Liver (tissue), 9 donors: ENCODE results near the gene AGR2. TPM values are rescaled to one million over a fixed set of nuclear protein-coding genes. Genes with fewer than 3 reads are reported as not detected.

Experiments
- DNase-seq: peaks from one replicate; pipeline ENCODE4 v3.0.0-alpha.2; 2017; ENCODE audit warnings: low spot score
- H3K27ac ChIP-seq, 2 donors: one replicate each; pipeline ENCODE4 v1.7.0; 2013; ENCODE audit warnings: inconsistent platforms in 2 of 2, low read length in 2 of 2, control low read depth in 1 of 2, low read depth in 1 of 2, mild to moderate bottlenecking in 1 of 2
- H3K27me3 ChIP-seq, 4 donors: one replicate each; pipeline versions ENCODE4 v1.6.1 to v1.7.0; 2013; ENCODE audit warnings: low read length in 3 of 4, inconsistent platforms in 1 of 4, mild to moderate bottlenecking in 1 of 4, moderate library complexity in 1 of 4; ENCODE audit not compliant: control insufficient read depth in 4 of 4, insufficient read depth in 4 of 4
- H3K36me3 ChIP-seq, 4 donors: one replicate each; pipeline versions ENCODE4 v1.6.1 to v1.7.0; 2013; ENCODE audit warnings: low read length in 3 of 4, mild to moderate bottlenecking in 3 of 4, low read depth in 1 of 4, moderate library complexity in 1 of 4; ENCODE audit not compliant: control insufficient read depth in 4 of 4, insufficient read depth in 3 of 4
- H3K4me1 ChIP-seq, 4 donors: one replicate each; pipeline versions ENCODE4 v1.6.1 to v1.7.0; 2013; ENCODE audit warnings: low read length in 3 of 4, mild to moderate bottlenecking in 3 of 4, moderate library complexity in 1 of 4; ENCODE audit not compliant: control insufficient read depth in 4 of 4, insufficient read depth in 4 of 4
- H3K4me3 ChIP-seq, 3 donors: one replicate each; pipeline versions ENCODE4 v1.6.1 to v1.7.0; 2013; ENCODE audit warnings: low read length in 3 of 3, control low read depth in 1 of 3, low read depth in 1 of 3, mild to moderate bottlenecking in 1 of 3
- H3K9ac ChIP-seq, 2 donors: one replicate each; pipeline ENCODE4 v1.7.0; 2013; ENCODE audit warnings: low read length in 2 of 2, mild to moderate bottlenecking in 2 of 2, moderate library complexity in 2 of 2, control low read depth in 1 of 2, low read depth in 1 of 2
- H3K9me3 ChIP-seq, 4 donors: one replicate each; pipeline versions ENCODE4 v1.6.1 to v1.7.0; 2013; ENCODE audit warnings: low read length in 3 of 4; ENCODE audit not compliant: control insufficient read depth in 4 of 4
- ATF3 ChIP-seq: IDR thresholded peaks from 2 replicates; pipeline ENCODE4 v1.6.1; 2016; ENCODE audit warnings: antibody characterized with exemption
- CTCF ChIP-seq: fragments of 150-350 bp; IDR thresholded peaks from 2 replicates; pipeline ENCODE4 v1.5.1; 2017; ENCODE audit warnings: improper control_type of control experiment, low read depth, low read length; ENCODE audit not compliant: missing input control
- EGR1 ChIP-seq, 2 donors: IDR thresholded peaks; 2 replicates each; pipeline ENCODE4 v1.6.1; 2016 to 2018; ENCODE audit warnings: antibody characterized with exemption in 2 of 2, low read depth in 2 of 2
- GABPA ChIP-seq, 2 donors: IDR thresholded peaks in 1 of 2; conservative IDR thresholded peaks in 1 of 2; 2 replicates each; pipeline ENCODE4 v1.6.1; 2016; ENCODE audit warnings: antibody characterized with exemption in 2 of 2, mild to moderate bottlenecking in 1 of 2, moderate library complexity in 1 of 2
- HNF4G ChIP-seq: IDR thresholded peaks from 2 replicates; pipeline ENCODE4 v1.6.1; 2016; ENCODE audit warnings: antibody characterized with exemption
- MAX ChIP-seq: IDR thresholded peaks from 2 replicates; pipeline ENCODE4 v1.6.1; 2016; ENCODE audit warnings: antibody characterized with exemption
- RXRA ChIP-seq, 2 donors: IDR thresholded peaks; 2 replicates each; pipeline ENCODE4 v1.6.1; 2017 to 2018; ENCODE audit warnings: antibody characterized with exemption in 2 of 2, mild to moderate bottlenecking in 1 of 2
- SP1 ChIP-seq: IDR thresholded peaks from 2 replicates; pipeline ENCODE4 v1.6.1; 2018; ENCODE audit warnings: antibody characterized with exemption, mild to moderate bottlenecking
- ZBTB33 ChIP-seq: IDR thresholded peaks from 2 replicates; pipeline ENCODE4 v1.6.1; 2016; ENCODE audit warnings: antibody characterized with exemption
- WGBS: extraction: QIAGEN DNeasy Blood & Tissue Kit; methylation state at CpG from one replicate; pipeline ENCODE4 v1.1.7; 2013; 5-methylcytosine and 5-hydroxymethylcytosine counted together
- polyA plus RNA-seq, 2 donors: library from polyadenylated mRNA; stranded (reverse) in 1 of 2; unstranded in 1 of 2; fragments of 200-250 nt in 1 of 2; fragments of >200 nt in 1 of 2; fragmentation: Nextera tagmentation in 1 of 2; extraction: Ambion mirVana in 1 of 2; gene quantifications; one replicate each; pipeline versions ENCODE4 v1.2.1 to v1.2.3, GENCODE V29; 2013 to 2015
- total RNA-seq, 2 donors: library from RNA; depleted of rRNA; stranded (reverse); fragments of >200 nt; gene quantifications; one replicate each; pipeline ENCODE4 v1.2.3, GENCODE V29; 2014
- donor health status: healthy.
- donor health status: healthy.
- donor health status: healthy.
- donor health status: healthy.
- donor health status: healthy.

Gene AGR2
- total and polyA plus RNA-seq, 4 donors = 0.37 to 0.45 TPM; not detected in 2

- TF ChIP-seq MAX = no peak
- no peak for TF ChIP-seq SP1
Observed at GRCh38 chr7:16786257-16786656, 18.5 kb downstream of the AGR2 start (continued).

GRCh38 chr7:16785846-16786245 is 19.0 kb downstream of the AGR2 start:
- Histone ChIP-seq H3K27ac (no peak overlapping the region), H3K4me3 (no peak overlapping the region), H3K9me3 (no peaks in the 10 kb centered on the region), H3K27me3 (no peaks in the 10 kb centered on the region), H3K36me3 (no peaks in the 10 kb centered on the region), H3K4me1 (no peaks in the 10 kb centered on the region), H3K9ac (no peak overlapping the region)
- 87% methylated on average over 2 of the region's 2 CpGs for WGBS
- no peak for DNase-seq
- no peak for TF ChIP-seq HNF4G
- TF ChIP-seq SP1 = no peak
- TF ChIP-seq RXRA (IDR thresholded peaks at IDR 0.05) = no peak
- no peak for TF ChIP-seq ATF3
- TF ChIP-seq MAX = no peak
- TF ChIP-seq EGR1 (IDR thresholded peaks at IDR 0.05; ENCODE audit: low read depth in 2 of 2) = no peak
- TF ChIP-seq ZBTB33 = no peak

- Histone ChIP-seq H3K4me3 (no peak overlapping the region), H3K9me3 (no peaks in the 10 kb centered on the region)
Observed at GRCh38 chr7:16785321-16785720, 19.5 kb downstream of the AGR2 start.

More at GRCh38 chr7:16785321-16785720, 19.5 kb downstream of the AGR2 start:
- TF ChIP-seq CTCF = no peak
- TF ChIP-seq GABPA (IDR thresholded peaks at IDR 0.05 in 1 of 2, conservative IDR thresholded peaks at IDR 0.05 in 1 of 2) = no peak
- Histone ChIP-seq H3K36me3 (no peaks in the 10 kb centered on the region), H3K27me3 (no peaks in the 10 kb centered on the region), H3K4me1 (no peaks in the 10 kb centered on the region), H3K27ac (no peak overlapping the region), H3K9ac (no peak overlapping the region)
- 91% methylated on average over 1 of the region's 1 CpG for WGBS
- DNase-seq = no peak
